Liver (tissue), 9 donors: Measurements from ENCODE around the gene E2F4. TPM values are rescaled to one million over a fixed set of nuclear protein-coding genes. Genes with fewer than 3 reads are reported as not detected.

Source experiments
- DNase-seq: peaks from one replicate; pipeline ENCODE4 v3.0.0-alpha.2; 2017; ENCODE audit warnings: low spot score
- H3K27ac ChIP-seq, 2 donors: one replicate each; pipeline ENCODE4 v1.7.0; 2013; ENCODE audit warnings: inconsistent platforms in 2 of 2, low read length in 2 of 2, control low read depth in 1 of 2, low read depth in 1 of 2, mild to moderate bottlenecking in 1 of 2
- H3K27me3 ChIP-seq, 4 donors: one replicate each; pipeline versions ENCODE4 v1.6.1 to v1.7.0; 2013; ENCODE audit warnings: low read length in 3 of 4, inconsistent platforms in 1 of 4, mild to moderate bottlenecking in 1 of 4, moderate library complexity in 1 of 4; ENCODE audit not compliant: control insufficient read depth in 4 of 4, insufficient read depth in 4 of 4
- H3K36me3 ChIP-seq, 4 donors: one replicate each; pipeline versions ENCODE4 v1.6.1 to v1.7.0; 2013; ENCODE audit warnings: low read length in 3 of 4, mild to moderate bottlenecking in 3 of 4, low read depth in 1 of 4, moderate library complexity in 1 of 4; ENCODE audit not compliant: control insufficient read depth in 4 of 4, insufficient read depth in 3 of 4
- H3K4me1 ChIP-seq, 4 donors: one replicate each; pipeline versions ENCODE4 v1.6.1 to v1.7.0; 2013; ENCODE audit warnings: low read length in 3 of 4, mild to moderate bottlenecking in 3 of 4, moderate library complexity in 1 of 4; ENCODE audit not compliant: control insufficient read depth in 4 of 4, insufficient read depth in 4 of 4
- H3K4me3 ChIP-seq, 3 donors: one replicate each; pipeline versions ENCODE4 v1.6.1 to v1.7.0; 2013; ENCODE audit warnings: low read length in 3 of 3, control low read depth in 1 of 3, low read depth in 1 of 3, mild to moderate bottlenecking in 1 of 3
- H3K9ac ChIP-seq, 2 donors: one replicate each; pipeline ENCODE4 v1.7.0; 2013; ENCODE audit warnings: low read length in 2 of 2, mild to moderate bottlenecking in 2 of 2, moderate library complexity in 2 of 2, control low read depth in 1 of 2, low read depth in 1 of 2
- H3K9me3 ChIP-seq, 4 donors: one replicate each; pipeline versions ENCODE4 v1.6.1 to v1.7.0; 2013; ENCODE audit warnings: low read length in 3 of 4; ENCODE audit not compliant: control insufficient read depth in 4 of 4
- EGR1 ChIP-seq, 2 donors: IDR thresholded peaks; 2 replicates each; pipeline ENCODE4 v1.6.1; 2016 to 2018; ENCODE audit warnings: antibody characterized with exemption in 2 of 2, low read depth in 2 of 2
- FOXA1 ChIP-seq: IDR thresholded peaks from 2 replicates; pipeline ENCODE4 v1.6.1; 2016; ENCODE audit warnings: antibody characterized with exemption
- FOXA2 ChIP-seq: IDR thresholded peaks from 2 replicates; pipeline ENCODE4 v1.6.1; 2016; ENCODE audit warnings: antibody characterized with exemption
- GABPA ChIP-seq, 2 donors: IDR thresholded peaks in 1 of 2; conservative IDR thresholded peaks in 1 of 2; 2 replicates each; pipeline ENCODE4 v1.6.1; 2016; ENCODE audit warnings: antibody characterized with exemption in 2 of 2, mild to moderate bottlenecking in 1 of 2, moderate library complexity in 1 of 2
- HNF4A ChIP-seq, 2 donors: conservative IDR thresholded peaks; 2 replicates each; pipeline ENCODE4 v1.6.1; 2016; ENCODE audit warnings: antibody characterized with exemption in 2 of 2, mild to moderate bottlenecking in 2 of 2
- HNF4G ChIP-seq: IDR thresholded peaks from 2 replicates; pipeline ENCODE4 v1.6.1; 2016; ENCODE audit warnings: antibody characterized with exemption
- JUND ChIP-seq, 2 donors: IDR thresholded peaks; 2 replicates each; pipeline ENCODE4 v1.6.1; 2016; ENCODE audit warnings: antibody characterized with exemption in 2 of 2
- NR2F2 ChIP-seq: IDR thresholded peaks from 2 replicates; pipeline ENCODE4 v1.6.1; 2016; ENCODE audit warnings: antibody characterized with exemption
- RAD21 ChIP-seq, 2 donors: IDR thresholded peaks; 2 replicates each; pipeline ENCODE4 v1.6.1; 2016; ENCODE audit warnings: antibody characterized with exemption in 2 of 2, mild to moderate bottlenecking in 2 of 2
- RXRA ChIP-seq, 2 donors: IDR thresholded peaks; 2 replicates each; pipeline ENCODE4 v1.6.1; 2017 to 2018; ENCODE audit warnings: antibody characterized with exemption in 2 of 2, mild to moderate bottlenecking in 1 of 2
- SP1 ChIP-seq: IDR thresholded peaks from 2 replicates; pipeline ENCODE4 v1.6.1; 2018; ENCODE audit warnings: antibody characterized with exemption, mild to moderate bottlenecking
- YY1 ChIP-seq: IDR thresholded peaks from 2 replicates; pipeline ENCODE4 v1.6.1; 2016; ENCODE audit warnings: antibody characterized with exemption, mild to moderate bottlenecking
- WGBS: extraction: QIAGEN DNeasy Blood & Tissue Kit; methylation state at CpG from one replicate; pipeline ENCODE4 v1.1.7; 2013; 5-methylcytosine and 5-hydroxymethylcytosine counted together
- polyA plus RNA-seq, 2 donors: library from polyadenylated mRNA; stranded (reverse) in 1 of 2; unstranded in 1 of 2; fragments of 200-250 nt in 1 of 2; fragments of >200 nt in 1 of 2; fragmentation: Nextera tagmentation in 1 of 2; extraction: Ambion mirVana in 1 of 2; gene quantifications; one replicate each; pipeline versions ENCODE4 v1.2.1 to v1.2.3, GENCODE V29; 2013 to 2015
- total RNA-seq, 2 donors: library from RNA; depleted of rRNA; stranded (reverse); fragments of >200 nt; gene quantifications; one replicate each; pipeline ENCODE4 v1.2.3, GENCODE V29; 2014
- TF ChIP-seq, protein P1 (sequence below): fragments of 150-350 bp; IDR thresholded peaks from 2 replicates; pipeline ENCODE4 v1.5.1; 2017; ENCODE audit warnings: improper control_type of control experiment, low read depth, low read length; ENCODE audit not compliant: missing input control
- TF ChIP-seq, protein P2 (sequence below): IDR thresholded peaks from 2 replicates; pipeline ENCODE4 v1.6.1; 2016; ENCODE audit warnings: antibody characterized with exemption, mild to moderate bottlenecking
- TF ChIP-seq, protein P3 (sequence below): IDR thresholded peaks from 2 replicates; pipeline ENCODE4 v1.6.1; 2016; ENCODE audit warnings: antibody characterized with exemption
- TF ChIP-seq, protein P4 (sequence below): IDR thresholded peaks from 2 replicates; pipeline ENCODE4 v1.6.1; 2016; ENCODE audit warnings: antibody characterized with exemption
- TF ChIP-seq, protein P5 (sequence below): IDR thresholded peaks from 2 replicates; pipeline ENCODE4 v1.6.1; 2016; ENCODE audit warnings: antibody characterized with exemption
- donor health status: healthy.
- donor health status: healthy.
- donor health status: healthy.
- donor health status: healthy.
- donor health status: healthy.

The E2F4 gene
- total and polyA plus RNA-seq, 4 donors = 18.1 to 107 (median 30.0) TPM

DNA sequence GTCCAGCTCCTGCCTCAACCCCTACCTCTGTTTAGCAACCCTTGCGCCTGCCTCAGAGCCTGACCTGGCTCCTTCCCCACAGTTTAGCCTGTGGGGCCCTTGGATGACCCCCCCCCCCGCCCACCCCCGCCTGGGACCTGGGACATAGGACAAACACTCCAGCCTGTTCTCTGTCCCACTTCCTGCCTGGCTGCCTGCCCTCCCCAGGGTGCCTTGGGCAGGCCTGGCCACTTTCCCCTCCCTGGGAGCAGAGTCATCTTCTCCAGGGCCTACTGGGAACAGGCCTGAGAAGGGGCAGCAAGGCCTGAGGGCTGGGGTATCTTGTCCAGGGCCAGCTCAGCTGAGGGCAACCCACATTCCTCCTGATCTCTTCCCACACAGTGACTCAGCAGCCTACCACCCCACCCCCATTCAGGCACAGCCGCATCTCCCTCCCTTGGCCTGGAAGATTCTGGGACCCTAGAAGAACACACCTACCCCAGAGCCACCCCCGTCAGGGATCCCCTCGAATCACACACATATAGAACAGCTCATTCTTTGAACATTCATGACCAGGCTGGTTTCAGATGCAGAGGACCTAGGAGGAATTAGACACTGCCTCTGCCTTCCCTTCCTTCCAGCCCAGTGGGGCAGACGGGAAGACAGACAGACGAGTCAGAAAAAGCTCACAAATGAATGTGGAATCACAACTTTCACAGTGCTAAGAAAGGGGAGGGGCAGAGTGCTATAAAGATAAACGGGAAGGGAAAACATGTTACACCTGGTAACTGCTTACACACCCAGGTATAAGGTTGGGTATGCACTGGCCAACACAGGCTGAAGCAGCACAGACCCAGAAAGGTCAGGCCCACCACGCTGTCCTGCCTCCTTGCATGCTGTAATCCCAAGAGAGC lies 49.3 kb downstream of the E2F4 start (continued):
- no peak for TF ChIP-seq NR2F2
- TF ChIP-seq EGR1 (IDR thresholded peaks at IDR 0.05; ENCODE audit: low read depth in 2 of 2) = no peak
- TF ChIP-seq RXRA (IDR thresholded peaks at IDR 0.05) = no peak
- no peak for TF ChIP-seq RAD21 (IDR thresholded peaks at IDR 0.05)
- no peak for TF ChIP-seq GABPA (IDR thresholded peaks at IDR 0.05 in 1 of 2, conservative IDR thresholded peaks at IDR 0.05 in 1 of 2)

DNA sequence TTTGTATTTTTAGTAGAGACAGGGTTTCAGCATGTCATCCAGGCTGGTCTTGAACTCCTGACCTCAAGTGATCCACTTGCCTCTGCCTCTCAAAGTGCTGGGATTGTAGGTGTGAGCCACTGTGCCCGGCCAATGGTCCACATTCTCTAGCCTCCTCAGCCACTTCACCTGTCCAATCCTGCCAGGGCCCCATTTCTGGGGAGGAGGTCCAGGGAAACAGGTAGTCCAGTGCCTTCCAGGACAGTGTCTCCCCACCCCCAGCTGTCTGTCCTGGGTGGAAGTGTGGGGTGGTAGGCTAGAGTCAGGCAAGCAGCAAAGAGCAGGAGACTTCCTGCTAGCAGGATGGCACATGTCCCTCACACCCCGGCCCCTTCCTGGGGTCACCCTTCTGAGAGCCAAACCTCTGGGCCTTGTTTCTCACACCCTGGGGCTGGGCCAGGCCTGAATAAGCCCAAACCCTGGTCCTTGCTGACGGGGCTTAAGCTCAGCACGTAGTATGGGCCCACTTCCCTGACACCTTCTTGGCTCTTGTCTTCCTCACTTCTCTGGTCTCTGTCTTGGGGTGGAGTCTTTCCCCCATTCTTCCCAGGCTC lies 50.3 kb downstream of the E2F4 start:
- peaks cover 0 to 11% (median 0%) of the 10 kb centered on the region in 4 donors for H3K36me3 ChIP-seq
- TF ChIP-seq, protein P1, sequence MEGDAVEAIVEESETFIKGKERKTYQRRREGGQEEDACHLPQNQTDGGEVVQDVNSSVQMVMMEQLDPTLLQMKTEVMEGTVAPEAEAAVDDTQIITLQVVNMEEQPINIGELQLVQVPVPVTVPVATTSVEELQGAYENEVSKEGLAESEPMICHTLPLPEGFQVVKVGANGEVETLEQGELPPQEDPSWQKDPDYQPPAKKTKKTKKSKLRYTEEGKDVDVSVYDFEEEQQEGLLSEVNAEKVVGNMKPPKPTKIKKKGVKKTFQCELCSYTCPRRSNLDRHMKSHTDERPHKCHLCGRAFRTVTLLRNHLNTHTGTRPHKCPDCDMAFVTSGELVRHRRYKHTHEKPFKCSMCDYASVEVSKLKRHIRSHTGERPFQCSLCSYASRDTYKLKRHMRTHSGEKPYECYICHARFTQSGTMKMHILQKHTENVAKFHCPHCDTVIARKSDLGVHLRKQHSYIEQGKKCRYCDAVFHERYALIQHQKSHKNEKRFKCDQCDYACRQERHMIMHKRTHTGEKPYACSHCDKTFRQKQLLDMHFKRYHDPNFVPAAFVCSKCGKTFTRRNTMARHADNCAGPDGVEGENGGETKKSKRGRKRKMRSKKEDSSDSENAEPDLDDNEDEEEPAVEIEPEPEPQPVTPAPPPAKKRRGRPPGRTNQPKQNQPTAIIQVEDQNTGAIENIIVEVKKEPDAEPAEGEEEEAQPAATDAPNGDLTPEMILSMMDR = no peak
- TF ChIP-seq, protein P2, sequence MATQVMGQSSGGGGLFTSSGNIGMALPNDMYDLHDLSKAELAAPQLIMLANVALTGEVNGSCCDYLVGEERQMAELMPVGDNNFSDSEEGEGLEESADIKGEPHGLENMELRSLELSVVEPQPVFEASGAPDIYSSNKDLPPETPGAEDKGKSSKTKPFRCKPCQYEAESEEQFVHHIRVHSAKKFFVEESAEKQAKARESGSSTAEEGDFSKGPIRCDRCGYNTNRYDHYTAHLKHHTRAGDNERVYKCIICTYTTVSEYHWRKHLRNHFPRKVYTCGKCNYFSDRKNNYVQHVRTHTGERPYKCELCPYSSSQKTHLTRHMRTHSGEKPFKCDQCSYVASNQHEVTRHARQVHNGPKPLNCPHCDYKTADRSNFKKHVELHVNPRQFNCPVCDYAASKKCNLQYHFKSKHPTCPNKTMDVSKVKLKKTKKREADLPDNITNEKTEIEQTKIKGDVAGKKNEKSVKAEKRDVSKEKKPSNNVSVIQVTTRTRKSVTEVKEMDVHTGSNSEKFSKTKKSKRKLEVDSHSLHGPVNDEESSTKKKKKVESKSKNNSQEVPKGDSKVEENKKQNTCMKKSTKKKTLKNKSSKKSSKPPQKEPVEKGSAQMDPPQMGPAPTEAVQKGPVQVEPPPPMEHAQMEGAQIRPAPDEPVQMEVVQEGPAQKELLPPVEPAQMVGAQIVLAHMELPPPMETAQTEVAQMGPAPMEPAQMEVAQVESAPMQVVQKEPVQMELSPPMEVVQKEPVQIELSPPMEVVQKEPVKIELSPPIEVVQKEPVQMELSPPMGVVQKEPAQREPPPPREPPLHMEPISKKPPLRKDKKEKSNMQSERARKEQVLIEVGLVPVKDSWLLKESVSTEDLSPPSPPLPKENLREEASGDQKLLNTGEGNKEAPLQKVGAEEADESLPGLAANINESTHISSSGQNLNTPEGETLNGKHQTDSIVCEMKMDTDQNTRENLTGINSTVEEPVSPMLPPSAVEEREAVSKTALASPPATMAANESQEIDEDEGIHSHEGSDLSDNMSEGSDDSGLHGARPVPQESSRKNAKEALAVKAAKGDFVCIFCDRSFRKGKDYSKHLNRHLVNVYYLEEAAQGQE = no peak
- no peak for TF ChIP-seq NR2F2
- no peak for TF ChIP-seq RAD21 (IDR thresholded peaks at IDR 0.05)
- no peak for TF ChIP-seq YY1
- TF ChIP-seq GABPA (IDR thresholded peaks at IDR 0.05 in 1 of 2, conservative IDR thresholded peaks at IDR 0.05 in 1 of 2) = no peak
- TF ChIP-seq, protein P3, sequence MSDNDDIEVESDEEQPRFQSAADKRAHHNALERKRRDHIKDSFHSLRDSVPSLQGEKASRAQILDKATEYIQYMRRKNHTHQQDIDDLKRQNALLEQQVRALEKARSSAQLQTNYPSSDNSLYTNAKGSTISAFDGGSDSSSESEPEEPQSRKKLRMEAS = no peak
- no peak for TF ChIP-seq JUND (IDR thresholded peaks at IDR 0.05)
- TF ChIP-seq RXRA (IDR thresholded peaks at IDR 0.05) = no peak
- no peak for TF ChIP-seq SP1
- no peaks in the 10 kb centered on the region for H3K9me3 ChIP-seq
- peak overlapping the region in 1 of 2 donors; percentile 17 for H3K9ac ChIP-seq
- H3K27me3 ChIP-seq = no peaks in the 10 kb centered on the region
- peaks cover 9 to 35% (median 23%) of the 10 kb centered on the region in 4 donors for H3K4me1 ChIP-seq
- 81% methylated on average over 4 of the region's 4 CpGs for whole genome bisulfite sequencing
- H3K27ac ChIP-seq = peak overlapping the region in 1 of 2 donors; percentile 8
- no peak overlapping the region for H3K4me3 ChIP-seq
- DNase-seq = no peak

DNA sequence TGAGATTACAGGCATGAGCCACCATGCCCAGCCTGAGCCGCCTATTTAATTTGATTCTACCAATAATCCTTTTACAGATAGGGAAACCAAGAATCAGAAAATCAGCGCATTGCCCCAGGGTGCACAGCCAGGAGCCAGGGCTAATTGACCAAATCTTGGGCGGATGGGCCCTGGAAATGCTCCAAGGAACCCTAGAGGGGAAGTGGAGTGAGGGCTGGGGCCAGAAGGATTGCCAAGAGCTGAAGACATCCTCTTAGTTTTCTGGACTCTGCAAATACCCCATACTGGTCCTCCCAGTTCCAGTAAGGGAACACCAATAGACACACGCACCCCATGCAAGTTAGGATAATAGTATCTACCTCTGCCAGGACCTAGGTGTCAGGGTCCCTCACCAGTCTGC lies 51.5 kb downstream of the E2F4 start:
- H3K9ac ChIP-seq = no peak overlapping the region
- WGBS = 68% methylated on average over 4 of the region's 4 CpGs
- H3K4me1 ChIP-seq = peaks cover 13 to 44% (median 31%) of the 10 kb centered on the region in 4 donors
- H3K27ac ChIP-seq = peak overlapping the region; percentile 80 to 88
- no peak overlapping the region for H3K4me3 ChIP-seq
- H3K36me3 ChIP-seq = peaks cover 0 to 5% (median 0%) of the 10 kb centered on the region in 4 donors
- H3K9me3 ChIP-seq = no peaks in the 10 kb centered on the region
- no peak for DNase-seq
- H3K27me3 ChIP-seq = peaks cover 0 to 3% (median 0%) of the 10 kb centered on the region in 4 donors
- no peak for TF ChIP-seq FOXA2
- no peak for TF ChIP-seq HNF4G
- TF ChIP-seq, protein P3 = no peak
- TF ChIP-seq, protein P1 = no peak
- TF ChIP-seq, protein P4, sequence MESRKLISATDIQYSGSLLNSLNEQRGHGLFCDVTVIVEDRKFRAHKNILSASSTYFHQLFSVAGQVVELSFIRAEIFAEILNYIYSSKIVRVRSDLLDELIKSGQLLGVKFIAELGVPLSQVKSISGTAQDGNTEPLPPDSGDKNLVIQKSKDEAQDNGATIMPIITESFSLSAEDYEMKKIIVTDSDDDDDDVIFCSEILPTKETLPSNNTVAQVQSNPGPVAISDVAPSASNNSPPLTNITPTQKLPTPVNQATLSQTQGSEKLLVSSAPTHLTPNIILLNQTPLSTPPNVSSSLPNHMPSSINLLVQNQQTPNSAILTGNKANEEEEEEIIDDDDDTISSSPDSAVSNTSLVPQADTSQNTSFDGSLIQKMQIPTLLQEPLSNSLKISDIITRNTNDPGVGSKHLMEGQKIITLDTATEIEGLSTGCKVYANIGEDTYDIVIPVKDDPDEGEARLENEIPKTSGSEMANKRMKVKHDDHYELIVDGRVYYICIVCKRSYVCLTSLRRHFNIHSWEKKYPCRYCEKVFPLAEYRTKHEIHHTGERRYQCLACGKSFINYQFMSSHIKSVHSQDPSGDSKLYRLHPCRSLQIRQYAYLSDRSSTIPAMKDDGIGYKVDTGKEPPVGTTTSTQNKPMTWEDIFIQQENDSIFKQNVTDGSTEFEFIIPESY = no peak
- TF ChIP-seq YY1 = no peak
- no peak for TF ChIP-seq HNF4A (conservative IDR thresholded peaks at IDR 0.05)
- no peak for TF ChIP-seq RXRA (IDR thresholded peaks at IDR 0.05)
- no peak for TF ChIP-seq GABPA (IDR thresholded peaks at IDR 0.05 in 1 of 2, conservative IDR thresholded peaks at IDR 0.05 in 1 of 2)
- no peak for TF ChIP-seq JUND (IDR thresholded peaks at IDR 0.05)
- TF ChIP-seq, protein P5, sequence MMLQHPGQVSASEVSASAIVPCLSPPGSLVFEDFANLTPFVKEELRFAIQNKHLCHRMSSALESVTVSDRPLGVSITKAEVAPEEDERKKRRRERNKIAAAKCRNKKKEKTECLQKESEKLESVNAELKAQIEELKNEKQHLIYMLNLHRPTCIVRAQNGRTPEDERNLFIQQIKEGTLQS = no peak
- no peak for TF ChIP-seq FOXA1
